SK-N-SH treated with all-trans-retinoic acid at 6 μM for 48 hours (cell line): ENCODE measurements around the gene TEAD4.
A peak's percentile ranks its signal among the peaks of the same experiment; 100 is the strongest.

ENCODE experiments used
- ATAC-seq: fragments of 200-7000 bp; cut with Tn5 transposase; 3 replicates; pipeline ENCODE4 v1.9.1; 2020; ENCODE audit warnings: mild to moderate bottlenecking, moderate library complexity
- BACH2 ChIP-seq: fragments of 250-450 bp; sonication (Bioruptor Pico); IDR thresholded peaks from 2 replicates; pipeline ENCODE4 v1.9.0; 2021; ENCODE audit warnings: mild to moderate bottlenecking, borderline replicate concordance
- CSDC2 ChIP-seq: fragments of 250-450 bp; sonication (Bioruptor Pico); IDR thresholded peaks from 2 replicates; pipeline ENCODE4 v1.5.0; 2020; ENCODE audit warnings: mild to moderate bottlenecking, moderate library complexity
- ESRRG ChIP-seq: fragments of 250-450 bp; sonication (Bioruptor Pico); IDR thresholded peaks from 2 replicates; pipeline ENCODE4 v1.6.1; 2021; ENCODE audit warnings: mild to moderate bottlenecking
- GLIS3 ChIP-seq: fragments of 250-450 bp; sonication (Bioruptor Pico); IDR thresholded peaks from 2 replicates; pipeline ENCODE4 v1.5.0; 2020; ENCODE audit warnings: mild to moderate bottlenecking, moderate library complexity
- ISL1 ChIP-seq: fragments of 250-450 bp; sonication (Bioruptor Pico); IDR thresholded peaks from 2 replicates; pipeline ENCODE4 v2.1.2; 2022; ENCODE audit warnings: mild to moderate bottlenecking, moderate library complexity
- OSR1 ChIP-seq: fragments of 250-450 bp; sonication (Bioruptor Pico); IDR thresholded peaks from 2 replicates; pipeline ENCODE4 v1.8.0; 2022; ENCODE audit warnings: moderate library complexity, mild to moderate bottlenecking, inconsistent platforms
- POU6F1 ChIP-seq: fragments of 250-450 bp; sonication (Bioruptor Pico); IDR thresholded peaks from 2 replicates; pipeline ENCODE4 v1.8.0; 2021; ENCODE audit warnings: low read depth, mild to moderate bottlenecking, moderate library complexity, borderline replicate concordance
- PPARA ChIP-seq: fragments of 250-450 bp; sonication (Bioruptor Pico); IDR thresholded peaks from 2 replicates; pipeline ENCODE4 v1.5.0; 2020; ENCODE audit warnings: mild to moderate bottlenecking, borderline replicate concordance
- RARB ChIP-seq: fragments of 250-450 bp; sonication (Bioruptor Pico); IDR thresholded peaks from 2 replicates; pipeline ENCODE4 v1.8.0; 2021; ENCODE audit warnings: mild to moderate bottlenecking, moderate library complexity
- SNAI2 ChIP-seq: fragments of 250-450 bp; sonication (Bioruptor Pico); IDR thresholded peaks from 2 replicates; pipeline ENCODE4 v1.5.0; 2020; ENCODE audit warnings: mild to moderate bottlenecking, moderate library complexity
- TOX ChIP-seq: fragments of 250-450 bp; sonication (Bioruptor Pico); IDR thresholded peaks from 2 replicates; pipeline ENCODE4 v1.8.0; 2021; ENCODE audit warnings: mild to moderate bottlenecking, moderate library complexity, borderline replicate concordance
- TSHZ2 ChIP-seq: fragments of 250-450 bp; sonication (Bioruptor Pico); IDR thresholded peaks from 2 replicates; pipeline ENCODE4 v1.5.0; 2020; ENCODE audit warnings: mild to moderate bottlenecking, moderate library complexity
- ZC3H10 ChIP-seq: fragments of 250-450 bp; sonication (Bioruptor Pico); IDR thresholded peaks from 2 replicates; pipeline ENCODE4 v1.5.1; 2021; ENCODE audit warnings: mild to moderate bottlenecking, moderate library complexity
- ZFP3 ChIP-seq: fragments of 250-450 bp; sonication (Bioruptor Pico); IDR thresholded peaks from 2 replicates; pipeline ENCODE4 v1.5.0; 2020; ENCODE audit warnings: mild to moderate bottlenecking, moderate library complexity
- ZFP30 ChIP-seq: fragments of 450-650 bp; formaldehyde crosslinking; IDR thresholded peaks from 2 replicates; pipeline ENCODE4 v1.5.0; 2022; ENCODE audit warnings: mild to moderate bottlenecking, moderate library complexity
- ZNF565 ChIP-seq: fragments of 450-650 bp; formaldehyde crosslinking; conservative IDR thresholded peaks from 2 replicates; pipeline ENCODE4 v1.5.0; 2020; ENCODE audit warnings: low read depth, mild to moderate bottlenecking, moderate library complexity
- ZNF70 ChIP-seq: fragments of 450-650 bp; formaldehyde crosslinking; IDR thresholded peaks from 2 replicates; pipeline ENCODE4 v1.5.0; 2020; ENCODE audit warnings: mild to moderate bottlenecking, moderate library complexity
- ZNF8 ChIP-seq: fragments of 450-650 bp; formaldehyde crosslinking; IDR thresholded peaks from 2 replicates; pipeline ENCODE4 v1.5.0; 2020; ENCODE audit warnings: mild to moderate bottlenecking, moderate library complexity
- TF ChIP-seq, protein P1 (sequence below): fragments of 250-450 bp; sonication (Bioruptor Pico); IDR thresholded peaks from 2 replicates; pipeline ENCODE4 v1.8.0; 2020; ENCODE audit warnings: mild to moderate bottlenecking, moderate library complexity, borderline replicate concordance
- TF ChIP-seq, protein P2 (sequence below): fragments of 250-450 bp; sonication (Bioruptor Pico); IDR thresholded peaks from 2 replicates; pipeline ENCODE4 v1.5.1; 2021; ENCODE audit warnings: mild to moderate bottlenecking, moderate library complexity

The TEAD4 gene

DNA sequence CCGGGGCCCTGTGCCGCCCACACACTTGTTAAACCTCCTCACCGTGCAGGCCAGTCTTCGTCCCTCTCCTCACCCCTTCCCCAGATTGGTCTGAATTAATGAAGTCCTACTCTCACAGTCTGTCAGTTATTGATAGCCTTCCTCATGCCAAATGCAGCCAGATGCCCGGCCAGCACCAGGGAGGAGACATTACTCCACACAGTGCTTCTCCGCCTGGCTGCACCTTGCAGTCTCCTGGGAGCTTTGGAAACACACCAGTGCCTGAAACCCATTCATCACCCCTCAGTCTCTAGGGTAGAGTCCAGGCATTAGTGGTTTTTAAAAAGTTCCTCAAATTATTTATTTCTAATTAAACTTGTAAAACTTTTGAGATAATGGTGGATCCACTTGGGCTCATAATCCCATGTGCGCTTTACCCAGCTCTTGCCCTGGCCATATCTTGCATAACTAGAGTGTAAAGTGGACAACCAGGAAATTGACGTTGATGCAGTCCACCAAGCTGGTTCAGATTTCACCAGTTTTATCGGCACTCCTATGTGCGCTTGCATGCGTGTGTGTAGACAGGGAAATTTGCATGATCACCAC, 79.8 kb downstream of the TEAD4 start (continued):
- TF ChIP-seq, protein P1, sequence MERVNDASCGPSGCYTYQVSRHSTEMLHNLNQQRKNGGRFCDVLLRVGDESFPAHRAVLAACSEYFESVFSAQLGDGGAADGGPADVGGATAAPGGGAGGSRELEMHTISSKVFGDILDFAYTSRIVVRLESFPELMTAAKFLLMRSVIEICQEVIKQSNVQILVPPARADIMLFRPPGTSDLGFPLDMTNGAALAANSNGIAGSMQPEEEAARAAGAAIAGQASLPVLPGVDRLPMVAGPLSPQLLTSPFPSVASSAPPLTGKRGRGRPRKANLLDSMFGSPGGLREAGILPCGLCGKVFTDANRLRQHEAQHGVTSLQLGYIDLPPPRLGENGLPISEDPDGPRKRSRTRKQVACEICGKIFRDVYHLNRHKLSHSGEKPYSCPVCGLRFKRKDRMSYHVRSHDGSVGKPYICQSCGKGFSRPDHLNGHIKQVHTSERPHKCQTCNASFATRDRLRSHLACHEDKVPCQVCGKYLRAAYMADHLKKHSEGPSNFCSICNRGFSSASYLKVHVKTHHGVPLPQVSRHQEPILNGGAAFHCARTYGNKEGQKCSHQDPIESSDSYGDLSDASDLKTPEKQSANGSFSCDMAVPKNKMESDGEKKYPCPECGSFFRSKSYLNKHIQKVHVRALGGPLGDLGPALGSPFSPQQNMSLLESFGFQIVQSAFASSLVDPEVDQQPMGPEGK (CRISPR knock-in tag): no peak
- TF ChIP-seq ZFP3 (CRISPR knock-in tag) (no peak), POU6F1 (CRISPR knock-in tag) (no peak), ZNF70 (CRISPR knock-in tag) (no peak), ZNF565 (CRISPR knock-in tag) (no peak)
- TF ChIP-seq, all 23 proteins: peak for 0

DNA sequence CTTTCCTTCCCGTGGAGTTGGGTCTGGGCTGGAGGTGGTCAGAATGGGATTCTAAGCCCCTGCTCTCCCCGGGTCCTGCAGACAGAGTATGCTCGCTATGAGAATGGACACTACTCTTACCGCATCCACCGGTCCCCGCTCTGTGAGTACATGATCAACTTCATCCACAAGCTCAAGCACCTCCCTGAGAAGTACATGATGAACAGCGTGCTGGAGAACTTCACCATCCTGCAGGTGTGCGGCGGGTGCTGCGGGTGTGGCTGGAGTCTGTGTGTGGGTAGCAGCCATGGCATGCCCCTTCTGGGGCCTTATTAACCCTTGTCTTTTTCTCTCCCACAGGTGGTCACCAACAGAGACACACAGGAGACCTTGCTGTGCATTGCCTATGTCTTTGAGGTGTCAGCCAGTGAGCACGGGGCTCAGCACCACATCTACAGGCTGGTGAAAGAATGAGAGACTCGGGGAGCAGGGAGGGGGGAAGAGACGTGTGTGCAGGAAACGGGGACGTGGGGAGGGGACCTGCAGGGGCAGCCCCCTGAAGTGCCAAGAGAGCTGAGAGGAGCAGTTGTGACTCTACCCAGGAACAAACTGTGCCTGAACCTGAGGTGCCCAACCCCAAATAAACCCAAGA, 80.9 kb downstream of the TEAD4 start:
- ATAC-seq: no peak
- TF ChIP-seq RARB (CRISPR knock-in tag): no peak
- no peak for TF ChIP-seq ZNF8
- no peak for TF ChIP-seq ESRRG

DNA sequence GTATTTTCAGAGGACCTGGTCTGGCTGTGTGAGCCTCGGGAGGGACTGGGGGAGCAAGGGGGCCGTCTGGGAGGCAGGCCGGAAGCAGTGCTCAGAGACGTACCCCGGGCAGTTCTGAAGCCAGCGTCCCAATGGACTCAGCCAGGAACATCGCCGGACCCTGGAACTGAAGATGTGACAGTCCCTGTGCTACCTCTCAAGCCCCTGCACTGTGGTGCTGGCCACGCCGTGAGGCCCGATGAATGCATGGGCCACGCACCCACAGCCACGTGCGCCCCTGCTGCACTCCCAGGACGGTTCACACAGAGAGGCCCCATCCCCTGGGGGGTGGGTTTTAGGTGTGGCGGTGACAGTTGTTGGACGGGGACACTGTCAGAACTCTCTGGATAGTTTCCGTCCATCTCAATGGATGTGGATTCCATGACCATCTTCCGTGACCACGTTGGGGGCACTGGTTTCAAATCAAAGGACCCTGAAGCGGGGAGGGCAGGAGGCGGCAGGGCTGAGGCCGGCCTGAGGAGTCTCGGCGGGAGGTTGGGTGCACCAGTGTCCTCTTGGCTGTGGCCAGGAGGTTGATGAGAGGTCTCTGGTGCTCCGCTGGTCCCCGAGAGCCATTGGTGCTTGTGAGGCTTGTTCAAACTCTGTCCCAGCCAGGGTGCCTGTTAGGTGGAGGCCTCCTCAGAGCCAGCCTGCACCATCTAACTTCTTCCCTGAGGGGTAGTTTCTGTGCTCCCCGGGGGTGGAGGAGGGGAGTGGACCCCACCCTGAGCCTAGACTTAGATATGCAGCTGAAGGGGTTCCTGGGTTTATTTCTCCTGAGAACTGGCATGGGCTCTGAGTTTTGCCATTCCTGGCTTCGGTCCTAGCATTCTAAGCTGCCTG, 81.7 kb downstream of the TEAD4 start:
- ATAC-seq: peak; percentile 17
- TF ChIP-seq PPARA (no peak), ZFP30 (CRISPR knock-in tag) (no peak), ZC3H10 (no peak), CSDC2 (CRISPR knock-in tag) (no peak), ZNF70 (CRISPR knock-in tag) (no peak), POU6F1 (CRISPR knock-in tag) (no peak), TOX (CRISPR knock-in tag) (no peak), RARB (CRISPR knock-in tag) (no peak), ZFP3 (CRISPR knock-in tag) (no peak), ZNF8 (no peak), GLIS3 (CRISPR knock-in tag) (no peak), OSR1 (no peak), ISL1 (CRISPR knock-in tag) (no peak), SNAI2 (CRISPR knock-in tag) (no peak)
- TF ChIP-seq, protein P2, sequence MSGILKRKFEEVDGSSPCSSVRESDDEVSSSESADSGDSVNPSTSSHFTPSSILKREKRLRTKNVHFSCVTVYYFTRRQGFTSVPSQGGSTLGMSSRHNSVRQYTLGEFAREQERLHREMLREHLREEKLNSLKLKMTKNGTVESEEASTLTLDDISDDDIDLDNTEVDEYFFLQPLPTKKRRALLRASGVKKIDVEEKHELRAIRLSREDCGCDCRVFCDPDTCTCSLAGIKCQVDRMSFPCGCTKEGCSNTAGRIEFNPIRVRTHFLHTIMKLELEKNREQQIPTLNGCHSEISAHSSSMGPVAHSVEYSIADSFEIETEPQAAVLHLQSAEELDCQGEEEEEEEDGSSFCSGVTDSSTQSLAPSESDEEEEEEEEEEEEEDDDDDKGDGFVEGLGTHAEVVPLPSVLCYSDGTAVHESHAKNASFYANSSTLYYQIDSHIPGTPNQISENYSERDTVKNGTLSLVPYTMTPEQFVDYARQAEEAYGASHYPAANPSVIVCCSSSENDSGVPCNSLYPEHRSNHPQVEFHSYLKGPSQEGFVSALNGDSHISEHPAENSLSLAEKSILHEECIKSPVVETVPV (CRISPR knock-in tag): no peak

GRCh38 chr12:3041558-3042164, 82.5 kb downstream of the TEAD4 start:
- ATAC-seq: peak; percentile 93

More at GRCh38 chr12:3041558-3042164, 82.5 kb downstream of the TEAD4 start:
- TF ChIP-seq ZNF8: no peak
- TF ChIP-seq ZNF565 (CRISPR knock-in tag): no peak
- TF ChIP-seq ESRRG: no peak
- no peak for TF ChIP-seq BACH2 (CRISPR knock-in tag)
- TF ChIP-seq TSHZ2 (CRISPR knock-in tag): no peak
